Stimulated activated naive B cell treated with anti-CD40 and anti-IgM and Interleukin-4, amounts not matched to agents 10 μg/mL and 1 μg/mL and 100 μg/mL, for 72 hours (primary cell): ENCODE measurements around the gene WNT10A.

ENCODE experiments used
- ATAC-seq, 2 donors: fragments of 150-1000 bp; cut with Tn5 transposase; replicated peaks; 2 replicates each; pipeline ENCODE4 v1.10.0; 2021; ENCODE audit warnings: moderate library complexity in 1 of 2
- DNase-seq: peaks from one replicate; pipeline ENCODE4 v3.0.0; 2021
- H3K27ac Mint-ChIP-seq: one replicate; pipeline ENCODE4 v1.8.0; 2022; ENCODE audit warnings: mild to moderate bottlenecking, mixed read lengths
- H3K27me3 Mint-ChIP-seq, 2 donors: one replicate each; pipeline ENCODE4 v1.8.0; 2022; ENCODE audit warnings: mixed read lengths in 2 of 2
- H3K36me3 Mint-ChIP-seq, 2 donors: one replicate each; pipeline ENCODE4 v1.8.0; 2022; ENCODE audit warnings: mixed read lengths in 2 of 2, mild to moderate bottlenecking in 1 of 2
- H3K4me1 Mint-ChIP-seq, 2 donors: one replicate each; pipeline ENCODE4 v1.8.0; 2022; ENCODE audit warnings: mixed read lengths in 2 of 2, mild to moderate bottlenecking in 1 of 2
- H3K4me3 Mint-ChIP-seq, 2 donors: one replicate each; pipeline ENCODE4 v1.8.0; 2022; ENCODE audit warnings: mild to moderate bottlenecking in 2 of 2, mixed read lengths in 2 of 2, moderate library complexity in 1 of 2
- H3K9me3 Mint-ChIP-seq, 2 donors: one replicate each; pipeline ENCODE4 v1.8.0; 2022; ENCODE audit warnings: mixed read lengths in 2 of 2, mild to moderate bottlenecking in 1 of 2

WNT10A gene

GRCh38 chr2:218887079-218887478 is 6.4 kb downstream of the WNT10A start:
- ATAC-seq (no peak), DNase-seq (no peak)
- Mint-ChIP-seq H3K9me3 (no peaks in the 10 kb centered on the region), H3K27me3 (peaks cover 0 to 4% of the 10 kb centered on the region in 2 donors), H3K36me3 (peaks cover 1 to 3% of the 10 kb centered on the region in 2 donors), H3K27ac (no peak overlapping the region), H3K4me3 (no peak overlapping the region), H3K4me1 (peaks cover 44 to 64% of the 10 kb centered on the region in 2 donors)

DNA sequence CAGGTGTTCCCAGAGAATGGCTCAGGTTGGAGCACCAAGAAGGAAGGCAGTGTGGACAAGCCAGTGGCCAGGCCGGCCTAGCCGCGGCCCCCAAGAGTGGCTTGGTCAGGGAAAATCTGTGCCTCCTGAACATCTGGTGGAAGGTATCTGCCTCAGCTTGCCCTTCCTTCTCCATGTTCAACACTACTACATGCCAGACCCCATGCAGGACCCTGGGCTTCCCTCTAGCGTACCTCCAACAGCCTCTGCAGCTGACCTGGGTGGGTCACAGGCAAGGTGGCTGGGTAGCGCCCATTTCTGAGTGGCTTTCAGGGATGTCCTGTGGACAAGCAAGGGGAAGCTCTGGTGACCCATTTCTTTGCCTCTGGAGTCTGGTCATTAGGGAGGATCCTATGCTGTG is 7.7 kb downstream of the WNT10A start:
- Mint-ChIP-seq H3K4me3 (no peak overlapping the region), H3K27ac (no peak overlapping the region), H3K27me3 (no peaks in the 10 kb centered on the region), H3K4me1 (peaks cover 37 to 64% of the 10 kb centered on the region in 2 donors), H3K9me3 (no peaks in the 10 kb centered on the region), H3K36me3 (peaks cover 1 to 3% of the 10 kb centered on the region in 2 donors)
- DNase-seq (no peak), ATAC-seq (no peak)

- H3K36me3 Mint-ChIP-seq: peaks cover 0 to 3% of the 10 kb centered on the region in 2 donors
- H3K27me3 Mint-ChIP-seq: no peaks in the 10 kb centered on the region
- no peak for ATAC-seq
- peaks cover 48 to 71% of the 10 kb centered on the region in 2 donors for H3K4me1 Mint-ChIP-seq
- H3K27ac Mint-ChIP-seq: no peak overlapping the region
- no peaks in the 10 kb centered on the region for H3K9me3 Mint-ChIP-seq
- DNase-seq: no peak
- H3K4me3 Mint-ChIP-seq: no peak overlapping the region
These were observed 9.3 kb downstream of the WNT10A start for GRCh38 chr2:218889937-218890336.

DNA sequence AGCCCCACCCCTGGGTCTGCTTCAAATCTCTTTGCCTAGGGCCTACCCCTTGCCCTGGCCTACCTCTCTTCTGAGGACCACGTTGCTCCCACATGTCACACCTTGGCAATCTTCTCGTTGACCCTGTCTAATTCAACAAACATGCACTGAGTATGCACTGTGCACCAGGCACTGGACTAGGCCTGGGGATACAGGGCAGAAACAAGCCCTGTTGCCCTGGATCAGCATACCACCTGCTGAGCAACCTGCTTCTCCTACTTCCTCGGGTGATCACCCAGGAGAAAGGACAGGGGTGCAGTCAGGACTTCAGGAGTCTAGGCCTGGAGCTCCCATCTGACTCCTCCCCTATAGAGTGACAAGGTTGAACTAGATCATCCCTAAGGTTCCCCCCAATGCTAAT is 9.7 kb downstream of the WNT10A start:
- peaks cover 0 to 3% of the 10 kb centered on the region in 2 donors for H3K36me3 Mint-ChIP-seq
- no peak for ATAC-seq
- DNase-seq: no peak
- H3K4me3 Mint-ChIP-seq: no peak overlapping the region
- H3K4me1 Mint-ChIP-seq: peaks cover 48 to 71% of the 10 kb centered on the region in 2 donors
- no peaks in the 10 kb centered on the region for H3K27me3 Mint-ChIP-seq
- no peaks in the 10 kb centered on the region for H3K9me3 Mint-ChIP-seq
- H3K27ac Mint-ChIP-seq: no peak overlapping the region

GRCh38 chr2:218891275-218892135 is 10.9 kb downstream of the WNT10A start:
- Mint-ChIP-seq H3K4me3 (peak overlapping the region; percentile 47 to 67), H3K36me3 (peaks cover 0 to 3% of the 10 kb centered on the region in 2 donors), H3K9me3 (no peaks in the 10 kb centered on the region), H3K4me1 (peaks cover 50 to 71% of the 10 kb centered on the region in 2 donors), H3K27ac (peak overlapping the region; percentile 85), H3K27me3 (no peaks in the 10 kb centered on the region)
- no peak for DNase-seq
- ATAC-seq: no peak

DNA sequence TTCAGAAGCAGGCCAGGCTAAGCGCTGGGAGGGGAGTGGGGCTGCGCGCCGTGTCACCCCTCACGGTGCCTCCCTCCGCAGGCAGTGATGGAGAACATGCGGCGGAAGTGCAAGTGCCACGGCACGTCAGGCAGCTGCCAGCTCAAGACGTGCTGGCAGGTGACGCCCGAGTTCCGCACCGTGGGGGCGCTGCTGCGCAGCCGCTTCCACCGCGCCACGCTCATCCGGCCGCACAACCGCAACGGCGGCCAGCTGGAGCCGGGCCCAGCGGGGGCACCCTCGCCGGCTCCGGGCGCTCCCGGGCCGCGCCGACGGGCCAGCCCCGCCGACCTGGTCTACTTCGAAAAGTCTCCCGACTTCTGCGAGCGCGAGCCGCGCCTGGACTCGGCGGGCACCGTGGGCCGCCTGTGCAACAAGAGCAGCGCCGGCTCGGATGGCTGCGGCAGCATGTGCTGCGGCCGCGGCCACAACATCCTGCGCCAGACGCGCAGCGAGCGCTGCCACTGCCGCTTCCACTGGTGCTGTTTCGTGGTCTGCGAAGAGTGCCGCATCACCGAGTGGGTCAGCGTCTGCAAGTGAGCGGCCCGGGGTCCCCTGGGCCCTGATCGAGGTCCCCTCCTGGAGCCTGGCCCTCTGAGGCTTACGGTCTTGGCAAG is 12.2 kb downstream of the WNT10A start:
- Mint-ChIP-seq H3K4me3 (peak overlapping the region; percentile 78 to 79), H3K36me3 (peaks cover 0 to 3% of the 10 kb centered on the region in 2 donors), H3K4me1 (peaks cover 46 to 72% of the 10 kb centered on the region in 2 donors), H3K9me3 (no peaks in the 10 kb centered on the region), H3K27me3 (no peaks in the 10 kb centered on the region), H3K27ac (peak overlapping the region; percentile 92)
- DNase-seq (peak; percentile 83), ATAC-seq (peak; percentile 70 to 75)

DNA sequence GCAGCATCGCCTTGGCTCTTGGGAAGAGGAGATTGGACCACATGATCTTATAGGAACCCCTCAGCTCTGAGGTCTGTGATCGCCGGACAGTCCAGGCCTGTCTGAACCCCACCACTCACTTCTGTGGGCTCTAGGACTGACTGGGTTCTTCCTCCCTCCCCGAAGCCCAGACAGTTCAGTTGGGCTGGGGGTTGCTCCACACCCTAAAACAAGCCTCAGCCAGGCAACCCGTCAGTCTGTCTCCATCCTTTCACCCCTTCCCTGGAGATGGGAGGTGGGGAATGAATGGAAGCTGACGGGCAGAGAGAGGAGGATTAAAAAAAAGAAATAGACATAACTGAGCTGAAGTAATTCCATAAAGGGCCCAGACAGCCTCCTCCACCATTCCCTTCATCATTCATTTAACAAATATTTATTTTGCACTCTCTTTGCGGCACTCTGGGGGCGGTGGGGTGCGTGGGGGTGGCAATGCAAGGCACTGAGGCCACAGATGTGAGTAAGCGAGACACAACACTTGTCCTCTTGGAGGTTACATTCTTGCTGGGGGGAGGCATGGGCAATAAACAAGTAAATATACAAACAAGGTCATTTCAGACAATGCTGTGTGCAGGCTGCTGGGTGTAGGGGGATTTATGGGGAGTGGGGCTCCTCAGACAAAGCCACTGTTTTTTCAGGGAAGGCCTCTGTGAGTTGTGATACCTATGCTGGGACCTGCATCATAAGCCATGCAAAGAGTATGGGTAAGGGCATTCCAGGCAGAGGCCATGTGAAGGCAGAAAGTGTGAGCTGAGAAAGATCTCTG is 12.9 kb downstream of the WNT10A start:
- peaks cover 3 to 5% of the 10 kb centered on the region in 2 donors for H3K27me3 Mint-ChIP-seq
- peaks cover 0 to 3% of the 10 kb centered on the region in 2 donors for H3K36me3 Mint-ChIP-seq
- ATAC-seq: no peak
- no peaks in the 10 kb centered on the region for H3K9me3 Mint-ChIP-seq
- peak overlapping the region; percentile 92 for H3K27ac Mint-ChIP-seq
- peak overlapping the region; percentile 78 to 79 for H3K4me3 Mint-ChIP-seq
- H3K4me1 Mint-ChIP-seq: peaks cover 49 to 76% of the 10 kb centered on the region in 2 donors
- no peak for DNase-seq

DNA sequence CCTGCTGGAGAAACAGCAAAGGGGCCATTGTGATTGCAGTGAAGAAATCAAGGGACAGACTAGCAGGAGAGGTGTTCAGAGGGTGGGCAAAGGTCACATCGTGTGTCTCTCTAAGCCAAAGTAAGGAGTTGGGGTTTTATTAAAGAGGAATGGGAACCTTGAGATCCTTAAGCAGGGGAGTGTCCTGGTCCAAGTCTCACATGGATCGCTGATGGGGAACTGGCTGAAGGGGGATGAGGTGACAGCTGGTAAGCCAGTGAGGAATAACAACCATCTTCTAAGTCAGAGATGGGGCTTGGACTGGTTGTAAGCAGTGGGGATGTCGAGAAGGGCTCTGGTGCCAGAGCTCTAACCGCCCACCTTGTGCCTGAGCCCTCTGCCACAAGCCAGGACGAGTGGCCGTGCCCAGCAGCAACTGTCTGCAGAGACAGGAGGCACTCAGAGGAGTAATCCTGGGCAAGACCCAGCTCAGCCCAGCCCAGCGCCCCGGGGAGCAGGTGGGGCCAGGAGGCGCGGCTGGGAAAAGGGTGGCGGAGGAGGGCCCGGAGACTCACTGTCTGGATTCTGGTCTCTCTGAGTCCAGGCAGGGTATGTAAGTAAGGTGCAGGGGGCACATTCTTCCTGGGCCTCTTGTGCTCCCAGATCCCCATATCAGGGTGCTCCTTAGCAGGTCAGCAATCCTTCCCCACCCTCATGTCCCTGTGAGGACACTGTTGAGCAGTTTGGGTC is 13.7 kb downstream of the WNT10A start:
- Mint-ChIP-seq H3K9me3 (no peaks in the 10 kb centered on the region), H3K27me3 (peaks cover 5 to 8% of the 10 kb centered on the region in 2 donors), H3K36me3 (peaks cover 0 to 3% of the 10 kb centered on the region in 2 donors), H3K4me3 (peak overlapping the region; percentile 78 to 79), H3K27ac (peak overlapping the region; percentile 92), H3K4me1 (peaks cover 50 to 78% of the 10 kb centered on the region in 2 donors)
- no peak for DNase-seq
- no peak for ATAC-seq

- Mint-ChIP-seq H3K4me3 (no peak overlapping the region), H3K27ac (peak overlapping the region; percentile 86), H3K27me3 (peaks cover 5 to 8% of the 10 kb centered on the region in 2 donors), H3K4me1 (peaks cover 50 to 78% of the 10 kb centered on the region in 2 donors), H3K9me3 (no peaks in the 10 kb centered on the region), H3K36me3 (peaks cover 0 to 3% of the 10 kb centered on the region in 2 donors)
- ATAC-seq (no peak), DNase-seq (no peak)
These were observed 14.2 kb downstream of the WNT10A start for GRCh38 chr2:218894880-218895157.

DNA sequence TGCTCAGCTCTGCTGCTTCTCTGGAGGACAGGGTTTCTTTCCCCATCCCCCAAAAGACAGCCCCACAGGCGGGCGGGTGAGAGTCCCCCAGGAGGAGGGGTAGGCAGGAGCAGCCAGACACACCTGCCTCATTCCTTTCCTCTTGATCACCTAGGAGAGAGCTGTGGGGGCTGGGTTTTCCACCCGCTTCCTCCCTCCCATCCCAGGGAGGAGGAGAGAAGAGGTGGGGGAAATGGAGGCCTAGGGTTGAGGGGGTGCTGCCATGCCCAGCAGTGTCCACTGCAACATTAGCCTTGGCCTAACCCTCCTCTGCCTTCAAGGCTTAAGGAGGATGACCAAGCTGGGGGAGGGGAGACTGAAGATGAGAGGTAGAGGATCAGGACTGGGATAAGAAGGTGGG is 14.7 kb downstream of the WNT10A start:
- Mint-ChIP-seq H3K27me3 (peaks cover 6 to 9% of the 10 kb centered on the region in 2 donors), H3K4me3 (peak overlapping the region in 1 of 2 donors; percentile 66), H3K36me3 (peaks cover 0 to 3% of the 10 kb centered on the region in 2 donors), H3K4me1 (peaks cover 50 to 78% of the 10 kb centered on the region in 2 donors), H3K27ac (peak overlapping the region; percentile 86), H3K9me3 (no peaks in the 10 kb centered on the region)
- no peak for ATAC-seq
- no peak for DNase-seq

- Mint-ChIP-seq H3K27me3 (peaks cover 12 to 15% of the 10 kb centered on the region in 2 donors), H3K36me3 (peaks cover 0 to 3% of the 10 kb centered on the region in 2 donors), H3K9me3 (no peaks in the 10 kb centered on the region), H3K4me3 (peak overlapping the region; percentile 66 to 81), H3K27ac (peak overlapping the region; percentile 86), H3K4me1 (peaks cover 50 to 78% of the 10 kb centered on the region in 2 donors)
- no peak for DNase-seq
- ATAC-seq: peak; percentile 20 to 23
These were observed 15.3 kb downstream of the WNT10A start for GRCh38 chr2:218895759-218896500.

GRCh38 chr2:218896501-218897393 is 16.1 kb downstream of the WNT10A start:
- Mint-ChIP-seq H3K27me3 (peaks cover 18 to 21% of the 10 kb centered on the region in 2 donors), H3K36me3 (no peaks in the 10 kb centered on the region)
- peak; percentile 91 for DNase-seq

More at GRCh38 chr2:218896501-218897393, 16.1 kb downstream of the WNT10A start:
- Mint-ChIP-seq H3K4me3 (peak overlapping the region; percentile 66 to 81), H3K9me3 (no peaks in the 10 kb centered on the region), H3K4me1 (peaks cover 44 to 70% of the 10 kb centered on the region in 2 donors), H3K27ac (peak overlapping the region; percentile 86)
- ATAC-seq: peak; percentile 73 to 81
